Vagina (tissue), 2 donors: ENCODE data around the gene NCDN. TPM values are rescaled to one million over a fixed set of nuclear protein-coding genes. Genes with fewer than 3 reads are reported as not detected.

ENCODE experiments used
- DNase-seq, 2 donors: peaks; one replicate each; pipeline ENCODE4 v3.0.0-alpha.2; 2017; ENCODE audit errors: extremely low spot score in 2 of 2
- H3K27ac ChIP-seq: fragments of 200-600 bp; sonication (generic); one replicate; pipeline ENCODE4 v1.5.1; 2019
- H3K27me3 ChIP-seq: fragments of 200-600 bp; sonication (generic); one replicate; pipeline ENCODE4 v1.5.1; 2019
- H3K36me3 ChIP-seq, 2 donors: fragments of 200-600 bp; sonication (generic); one replicate each; pipeline ENCODE4 v1.5.1; 2017 to 2019
- H3K4me1 ChIP-seq: fragments of 200-600 bp; sonication (generic); one replicate; pipeline ENCODE4 v1.5.1; 2019
- H3K4me3 ChIP-seq, 2 donors: fragments of 200-600 bp; sonication (generic); 1 replicate in 1 of 2; 2 replicates in 1 of 2; pipeline ENCODE4 v1.5.1; 2016 to 2019
- H3K9me3 ChIP-seq: fragments of 200-600 bp; sonication (generic); one replicate; pipeline ENCODE4 v1.5.1; 2019
- CTCF ChIP-seq, 3 experiments: fragments of 450-650 bp in 2 of 3; fragments of 200-600 bp in 1 of 3; sonication (generic) in 1 of 3; IDR thresholded peaks; one replicate each; pipeline ENCODE4 v1.5.1; 2017 to 2019; ENCODE audit warnings: antibody characterized with exemption in 3 of 3, mild to moderate bottlenecking in 2 of 3, moderate library complexity in 2 of 3
- POLR2A ChIP-seq, 2 donors: fragments of 450-650 bp; IDR thresholded peaks; one replicate each; pipeline ENCODE4 v1.6.1; 2017; ENCODE audit warnings: antibody characterized with exemption in 2 of 2, mild to moderate bottlenecking in 2 of 2, moderate library complexity in 2 of 2
- POLR2AphosphoS5 ChIP-seq, 2 donors: sonication (generic); formaldehyde crosslinking; IDR thresholded peaks; one replicate each; pipeline ENCODE4 v1.9.0; 2017; ENCODE audit warnings: antibody characterized with exemption in 2 of 2, mild to moderate bottlenecking in 2 of 2, low read depth in 1 of 2; ENCODE audit not compliant: insufficient read depth in 1 of 2
- intact Hi-C: fragments of 100-400 bp; cut with DNase I; formaldehyde crosslinking; loops from one replicate; pipeline ENCODE4 v1.15.1; 2023
- total RNA-seq: library from RNA; depleted of rRNA; stranded (reverse); fragments of >200 nt; gene quantifications from one replicate; pipeline ENCODE4 v1.2.3, GENCODE V29; 2016

NCDN gene
- total RNA-seq, 1 donor from 2014 or later: 24.8 TPM

GRCh38 chr1:35603941-35604340 lies 46.3 kb downstream of the NCDN start:
- no peak for TF ChIP-seq POLR2AphosphoS5 (IDR thresholded peaks at IDR 0.05; ENCODE audit: insufficient read depth in 1 of 2, low read depth in 1 of 2)
- TF ChIP-seq POLR2A (IDR thresholded peaks at IDR 0.05): no peak
- no peak for TF ChIP-seq CTCF (IDR thresholded peaks at IDR 0.05)
- H3K4me1 ChIP-seq: no peaks in the 10 kb centered on the region
- DNase-seq: no peak
- intact Hi-C loops: no loop called here
- no peaks in the 10 kb centered on the region for H3K9me3 ChIP-seq
- no peak overlapping the region for H3K4me3 ChIP-seq
- no peaks in the 10 kb centered on the region for H3K27me3 ChIP-seq
- H3K27ac ChIP-seq: no peak overlapping the region
- H3K36me3 ChIP-seq: peaks cover 0 to 68% of the 10 kb centered on the region in 2 donors

- DNase-seq: no peak
- TF ChIP-seq POLR2A (IDR thresholded peaks at IDR 0.05) (no peak), CTCF (IDR thresholded peaks at IDR 0.05) (no peak), POLR2AphosphoS5 (IDR thresholded peaks at IDR 0.05; ENCODE audit: insufficient read depth in 1 of 2, low read depth in 1 of 2) (no peak)
- Histone ChIP-seq H3K27me3 (no peaks in the 10 kb centered on the region), H3K9me3 (no peaks in the 10 kb centered on the region), H3K4me1 (no peaks in the 10 kb centered on the region), H3K36me3 (peaks cover 0 to 73% of the 10 kb centered on the region in 2 donors), H3K4me3 (no peak overlapping the region), H3K27ac (no peak overlapping the region)
- intact Hi-C loops: no loop called here
Measured at GRCh38 chr1:35605071-35605866, 47.7 kb downstream of the NCDN start.

GRCh38 chr1:35605867-35606182 lies 48.2 kb downstream of the NCDN start:
- no peak overlapping the region for H3K27ac ChIP-seq
- H3K36me3 ChIP-seq: peaks cover 0 to 73% of the 10 kb centered on the region in 2 donors
- no peak overlapping the region for H3K4me3 ChIP-seq
- intact Hi-C loops: no loop called here
- H3K4me1 ChIP-seq: no peaks in the 10 kb centered on the region
- no peaks in the 10 kb centered on the region for H3K27me3 ChIP-seq
- H3K9me3 ChIP-seq: no peaks in the 10 kb centered on the region
- no peak for TF ChIP-seq CTCF (IDR thresholded peaks at IDR 0.05)
- no peak for TF ChIP-seq POLR2AphosphoS5 (IDR thresholded peaks at IDR 0.05; ENCODE audit: insufficient read depth in 1 of 2, low read depth in 1 of 2)
- no peak for TF ChIP-seq POLR2A (IDR thresholded peaks at IDR 0.05)
- DNase-seq: no peak

GRCh38 chr1:35611655-35612054 lies 54.1 kb downstream of the NCDN start:
- Histone ChIP-seq H3K27me3 (no peaks in the 10 kb centered on the region), H3K36me3 (peaks cover 0 to 35% of the 10 kb centered on the region in 2 donors)

More at GRCh38 chr1:35611655-35612054, 54.1 kb downstream of the NCDN start:
- intact Hi-C loops: no loop called here
- Histone ChIP-seq H3K9me3 (no peaks in the 10 kb centered on the region), H3K27ac (no peak overlapping the region), H3K4me1 (no peaks in the 10 kb centered on the region), H3K4me3 (no peak overlapping the region)
- TF ChIP-seq CTCF (IDR thresholded peaks at IDR 0.05) (no peak), POLR2A (IDR thresholded peaks at IDR 0.05) (no peak), POLR2AphosphoS5 (IDR thresholded peaks at IDR 0.05; ENCODE audit: insufficient read depth in 1 of 2, low read depth in 1 of 2) (no peak)
- DNase-seq: no peak
